ENCODE results near the gene C1QTNF6.

Gene C1QTNF6

GRCh38 chr22:37181681-37182080 lies 6.4 kb downstream of the C1QTNF6 start:
- TF ChIP-seq, protein P1, sequence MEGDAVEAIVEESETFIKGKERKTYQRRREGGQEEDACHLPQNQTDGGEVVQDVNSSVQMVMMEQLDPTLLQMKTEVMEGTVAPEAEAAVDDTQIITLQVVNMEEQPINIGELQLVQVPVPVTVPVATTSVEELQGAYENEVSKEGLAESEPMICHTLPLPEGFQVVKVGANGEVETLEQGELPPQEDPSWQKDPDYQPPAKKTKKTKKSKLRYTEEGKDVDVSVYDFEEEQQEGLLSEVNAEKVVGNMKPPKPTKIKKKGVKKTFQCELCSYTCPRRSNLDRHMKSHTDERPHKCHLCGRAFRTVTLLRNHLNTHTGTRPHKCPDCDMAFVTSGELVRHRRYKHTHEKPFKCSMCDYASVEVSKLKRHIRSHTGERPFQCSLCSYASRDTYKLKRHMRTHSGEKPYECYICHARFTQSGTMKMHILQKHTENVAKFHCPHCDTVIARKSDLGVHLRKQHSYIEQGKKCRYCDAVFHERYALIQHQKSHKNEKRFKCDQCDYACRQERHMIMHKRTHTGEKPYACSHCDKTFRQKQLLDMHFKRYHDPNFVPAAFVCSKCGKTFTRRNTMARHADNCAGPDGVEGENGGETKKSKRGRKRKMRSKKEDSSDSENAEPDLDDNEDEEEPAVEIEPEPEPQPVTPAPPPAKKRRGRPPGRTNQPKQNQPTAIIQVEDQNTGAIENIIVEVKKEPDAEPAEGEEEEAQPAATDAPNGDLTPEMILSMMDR (IDR thresholded peaks at IDR 0.05), result no peak
- Mint-ChIP-seq H3K4me3 (no peak overlapping the region), H3K36me3 (ENCODE audit: low read depth) (no peaks in the 10 kb centered on the region), H3K27me3 (ENCODE audit: low read depth, poor library complexity) (peaks cover 9% of the 10 kb centered on the region), H3K27ac (no peak overlapping the region), H3K9me3 (no peaks in the 10 kb centered on the region), H3K4me1 (peaks cover 63% of the 10 kb centered on the region)
- DNase-seq, result no peak

GRCh38 chr22:37180531-37181231 lies 7.4 kb downstream of the C1QTNF6 start:
- no peak for DNase-seq
- TF ChIP-seq, protein P1 (IDR thresholded peaks at IDR 0.05), result no peak
- H3K9me3 Mint-ChIP-seq, result no peaks in the 10 kb centered on the region
- H3K4me1 Mint-ChIP-seq, result peaks cover 63% of the 10 kb centered on the region
- H3K36me3 Mint-ChIP-seq (ENCODE audit: low read depth), result no peaks in the 10 kb centered on the region
- H3K27me3 Mint-ChIP-seq (ENCODE audit: low read depth, poor library complexity), result peaks cover 9% of the 10 kb centered on the region
- H3K27ac Mint-ChIP-seq, result no peak overlapping the region
- H3K4me3 Mint-ChIP-seq, result no peak overlapping the region

DNA sequence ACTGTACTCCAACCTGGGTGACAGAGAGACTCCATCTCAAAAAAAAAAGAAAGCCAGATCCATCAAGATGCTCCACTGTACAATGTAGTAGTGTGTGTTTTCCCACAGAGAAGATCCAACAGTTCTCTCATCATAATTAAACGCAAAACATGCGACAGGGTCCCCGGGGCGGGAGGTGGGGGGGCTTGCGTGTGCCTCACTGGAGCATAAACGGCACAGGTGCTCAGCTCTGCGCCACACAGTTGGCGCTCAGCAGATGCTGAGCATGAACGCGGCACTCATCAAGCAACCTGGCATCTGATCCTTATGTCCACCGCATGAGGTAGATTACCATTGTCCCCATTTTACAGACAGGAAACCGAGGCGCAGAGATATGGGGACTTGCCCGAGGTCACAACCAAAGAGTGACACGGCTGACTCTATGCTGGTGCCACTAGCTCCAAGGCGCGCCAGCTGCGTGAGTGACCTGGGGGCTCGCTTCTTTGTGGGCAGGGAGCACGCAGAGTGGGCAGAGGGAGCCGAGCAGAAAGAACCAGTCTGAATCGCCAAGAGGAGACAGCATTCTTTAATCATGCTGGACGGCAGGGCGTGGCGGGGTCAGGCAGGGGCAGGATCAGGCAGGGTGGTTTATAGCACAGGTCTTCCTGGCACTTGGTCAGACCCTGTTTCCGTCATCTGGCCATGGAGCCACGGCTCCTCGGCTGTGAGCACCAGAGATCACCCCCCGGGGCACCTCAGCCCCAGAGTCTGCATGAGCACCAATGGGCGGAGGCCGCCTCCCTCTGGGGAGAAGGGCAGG lies 8.2 kb downstream of the C1QTNF6 start:
- no peak overlapping the region for H3K4me3 Mint-ChIP-seq
- no peaks in the 10 kb centered on the region for H3K9me3 Mint-ChIP-seq
- H3K36me3 Mint-ChIP-seq (ENCODE audit: low read depth), result no peaks in the 10 kb centered on the region
- no peak overlapping the region for H3K27ac Mint-ChIP-seq
- DNase-seq, result no peak
- peaks cover 63% of the 10 kb centered on the region for H3K4me1 Mint-ChIP-seq
- TF ChIP-seq, protein P1 (IDR thresholded peaks at IDR 0.05), result no peak
- H3K27me3 Mint-ChIP-seq (ENCODE audit: low read depth, poor library complexity), result peaks cover 12% of the 10 kb centered on the region

DNA sequence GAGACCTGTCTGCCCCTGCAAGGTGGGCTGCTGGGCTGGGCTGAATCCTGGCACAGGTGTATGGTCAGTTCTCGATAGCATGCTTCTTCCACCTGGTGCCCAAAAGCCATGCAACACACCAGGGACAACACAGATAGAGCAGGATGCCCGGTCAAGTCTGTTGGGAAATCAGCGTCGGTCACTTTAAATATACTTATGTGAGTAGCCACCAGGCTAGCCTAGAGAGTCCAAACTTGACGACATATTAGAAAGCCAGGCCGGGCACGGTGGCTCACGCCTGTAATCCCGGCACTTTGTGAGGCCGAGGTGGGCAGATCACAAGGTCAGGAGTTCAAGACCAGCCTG lies 8.9 kb downstream of the C1QTNF6 start:
- H3K4me1 Mint-ChIP-seq, result peaks cover 61% of the 10 kb centered on the region
- no peaks in the 10 kb centered on the region for H3K9me3 Mint-ChIP-seq
- peak overlapping the region; percentile 81 for H3K27ac Mint-ChIP-seq
- peaks cover 15% of the 10 kb centered on the region for H3K27me3 Mint-ChIP-seq (ENCODE audit: low read depth, poor library complexity)
- no peak for DNase-seq
- H3K4me3 Mint-ChIP-seq, result no peak overlapping the region
- TF ChIP-seq, protein P1 (IDR thresholded peaks at IDR 0.05), result no peak
- H3K36me3 Mint-ChIP-seq (ENCODE audit: low read depth), result no peaks in the 10 kb centered on the region

- TF ChIP-seq, protein P1 (IDR thresholded peaks at IDR 0.05), result no peak
- peak overlapping the region; percentile 81 for H3K27ac Mint-ChIP-seq
- H3K9me3 Mint-ChIP-seq, result no peaks in the 10 kb centered on the region
- peak overlapping the region; percentile 3 for H3K4me3 Mint-ChIP-seq
- H3K4me1 Mint-ChIP-seq, result peaks cover 57% of the 10 kb centered on the region
- no peak for DNase-seq
- peaks cover 18% of the 10 kb centered on the region for H3K27me3 Mint-ChIP-seq (ENCODE audit: low read depth, poor library complexity)
- H3K36me3 Mint-ChIP-seq (ENCODE audit: low read depth), result no peaks in the 10 kb centered on the region
Measured at GRCh38 chr22:37178350-37179125, 9.5 kb downstream of the C1QTNF6 start.

All from nephron progenitor cell (in vitro differentiated cells).